Kidney (tissue), 14 donors: Measurements from ENCODE around the gene URI1. TPM values are rescaled to one million over a fixed set of nuclear protein-coding genes. Genes with fewer than 3 reads are reported as not detected.
"Not testable (repeated sequence)": the region's sequence is repeated elsewhere in the genome, so short reads cannot be mapped to it uniquely, and the experiment has no call there.

Experiments
- DNase-seq, 5 donors: peaks; one replicate each; pipeline ENCODE4 v3.0.0-alpha.2; 2013 to 2020
- FAIRE-seq: peaks from 2 replicates; lab custom pipeline; 2012; peaks lifted over from hg19 to GRCh38; lab: Jason Lieb, UNC
- H3K27ac ChIP-seq, 2 donors: one replicate each; pipeline ENCODE4 v1.7.0; 2013; ENCODE audit warnings: low read depth in 2 of 2, low read length in 2 of 2, inconsistent platforms in 1 of 2
- H3K27me3 ChIP-seq: one replicate; pipeline ENCODE4 v1.7.1; 2013; ENCODE audit warnings: low read length, inconsistent platforms; ENCODE audit not compliant: control insufficient read depth, insufficient read depth
- H3K36me3 ChIP-seq, 3 donors: one replicate each; pipeline versions ENCODE4 v1.7.0 to v1.7.1; 2013; ENCODE audit warnings: low read length in 3 of 3, control low read depth in 1 of 3, inconsistent platforms in 1 of 3; ENCODE audit not compliant: insufficient read depth in 3 of 3, control insufficient read depth in 2 of 3
- H3K4me1 ChIP-seq, 3 donors: one replicate each; pipeline versions ENCODE4 v1.7.0 to v1.7.1; 2013; ENCODE audit warnings: low read length in 3 of 3, inconsistent platforms in 1 of 3, low read depth in 1 of 3; ENCODE audit not compliant: control insufficient read depth in 2 of 3, insufficient read depth in 2 of 3
- H3K4me3 ChIP-seq, 3 donors: one replicate each; pipeline versions ENCODE4 v1.7.0 to v1.8.1; 2013; ENCODE audit warnings: low read length in 3 of 3, control low read depth in 1 of 3, inconsistent platforms in 1 of 3
- H3K9ac ChIP-seq, 3 donors: one replicate each; pipeline versions ENCODE4 v1.7.0 to v1.7.1; 2013; ENCODE audit warnings: low read length in 3 of 3, control low read depth in 1 of 3, inconsistent platforms in 1 of 3
- H3K9me3 ChIP-seq, 3 donors: one replicate each; pipeline versions ENCODE4 v1.7.0 to v1.7.1; 2013; ENCODE audit warnings: low read length in 3 of 3, control low read depth in 1 of 3, inconsistent platforms in 1 of 3; ENCODE audit not compliant: control insufficient read depth in 2 of 3, insufficient read depth in 1 of 3
- CTCF ChIP-seq: IDR thresholded peaks from 3 replicates; pipeline ENCODE4 v1.5.1; 2012; ENCODE audit warnings: mild to moderate bottlenecking, moderate library complexity, borderline replicate concordance; ENCODE audit not compliant: insufficient read depth; ENCODE audit errors: extremely low read depth
- intact Hi-C: fragments of 100-400 bp; cut with DNase I; formaldehyde crosslinking; loops from one replicate; pipeline ENCODE4 v1.11.1; 2022
- polyA plus RNA-seq: library from polyadenylated mRNA; stranded (reverse); fragments of 350-450 nt; fragmentation: Illumina TruSeq; extraction: RNeasy Lipid Tissue Mini Kit (QIAGEN cat#74804); gene quantifications from one replicate; pipeline ENCODE4 v1.2.3, GENCODE V29; 2014; ENCODE audit warnings: low read depth, low replicate concordance; ENCODE audit not compliant: insufficient read depth
- total RNA-seq: library from RNA; stranded (reverse); fragmentation: NEBNext Ultra II Directional; extraction: Animal tissue kit (Norgen Biotek cat#: 25700); gene quantifications from one replicate; pipeline ENCODE4 v1.2.1, GENCODE V29; 2021
- donor health status: control.
- donor health status: control.
- donor health status: control.
- donor health status: control.
- donor health status: control.
- donor health status: DM: yes; HTN: yes; CAD: no.
- donor health status: Normal renal cell carcinoma (clear cell type).

The URI1 gene
- total and polyA plus RNA-seq, 2 donors from 2014 or later, result 34.8 to 56.3 TPM

GRCh38 chr19:30037835-30038234 is 95.8 kb downstream of the URI1 start:
- no peak overlapping the region for H3K9ac ChIP-seq
- no peak for FAIRE-seq

GRCh38 chr19:30041931-30042330 is 99.9 kb downstream of the URI1 start:
- H3K27me3 ChIP-seq, FAIRE-seq, H3K27ac ChIP-seq, H3K36me3 ChIP-seq, DNase-seq, intact Hi-C loops, H3K4me1 ChIP-seq, H3K4me3 ChIP-seq, H3K9ac ChIP-seq, H3K9me3 ChIP-seq: not testable (repeated sequence)

More at GRCh38 chr19:30037835-30038234, 95.8 kb downstream of the URI1 start:
- H3K27me3 ChIP-seq, result no peaks in the 10 kb centered on the region
- no peak for TF ChIP-seq CTCF
- no peak overlapping the region for H3K4me3 ChIP-seq
- DNase-seq, result no peak
- H3K4me1 ChIP-seq, result no peaks in the 10 kb centered on the region
- H3K36me3 ChIP-seq, result peaks cover 0 to 6% (median 5%) of the 10 kb centered on the region in 3 donors
- no peak overlapping the region for H3K27ac ChIP-seq
- intact Hi-C loops, result no loop called here
- peaks cover 0 to 2% (median 0%) of the 10 kb centered on the region in 3 donors for H3K9me3 ChIP-seq

- FAIRE-seq, DNase-seq, H3K27me3 ChIP-seq, intact Hi-C loops, H3K9me3 ChIP-seq, H3K27ac ChIP-seq, H3K4me3 ChIP-seq, H3K36me3 ChIP-seq, H3K4me1 ChIP-seq, H3K9ac ChIP-seq: not testable (repeated sequence)
Observed at GRCh38 chr19:30043008-30043407, 101.0 kb downstream of the URI1 start.

- FAIRE-seq, result no peak
- Histone ChIP-seq H3K36me3 (no peaks in the 10 kb centered on the region), H3K9me3 (no peaks in the 10 kb centered on the region), H3K27me3 (no peaks in the 10 kb centered on the region), H3K27ac (no peak overlapping the region), H3K4me3 (no peak overlapping the region), H3K4me1 (no peaks in the 10 kb centered on the region), H3K9ac (no peak overlapping the region)
- DNase-seq, result no peak
- no peak for TF ChIP-seq CTCF
- intact Hi-C loops, result no loop called here
Observed at GRCh38 chr19:30044273-30045248, 102.5 kb downstream of the URI1 start.
